Heart left ventricle (tissue), 16 donors: Measurements from ENCODE around the gene GNMT. TPM values are rescaled to one million over a fixed set of nuclear protein-coding genes. Genes with fewer than 3 reads are reported as not detected.

Experiments used
- ATAC-seq, 4 donors: fragments of 200-7000 bp; cut with Tn5 transposase; one replicate each; pipeline ENCODE4 v1.9.1; 2020 to 2022; ENCODE audit warnings: moderate library complexity in 4 of 4, mild to moderate bottlenecking in 3 of 4, moderate number of reproducible peaks in 1 of 4
- DNase-seq, 5 donors: peaks; one replicate each; pipeline ENCODE4 v3.0.0-alpha.2; 2020
- H3K27ac ChIP-seq, 12 donors: fragments of 200-600 bp; sonication (generic) in 4 of 12; one replicate each; pipeline versions ENCODE4 v1.5.0 to v1.8.0; 2016 to 2022; ENCODE audit warnings: mild to moderate bottlenecking in 2 of 12
- H3K27me3 ChIP-seq, 9 donors: fragments of 200-600 bp; sonication (generic) in 2 of 9; one replicate each; pipeline versions ENCODE4 v1.5.1 to v1.8.0; 2016 to 2022; ENCODE audit warnings: mild to moderate bottlenecking in 3 of 9
- H3K36me3 ChIP-seq, 9 donors: fragments of 200-600 bp; sonication (generic) in 2 of 9; one replicate each; pipeline versions ENCODE4 v1.5.0 to v1.8.0; 2018 to 2022; ENCODE audit warnings: mild to moderate bottlenecking in 2 of 9
- H3K4me1 ChIP-seq, 12 donors: fragments of 200-600 bp; sonication (generic) in 4 of 12; one replicate each; pipeline versions ENCODE4 v1.5.0 to v1.8.0; 2016 to 2022; ENCODE audit warnings: mild to moderate bottlenecking in 3 of 12
- H3K4me3 ChIP-seq, 12 donors: fragments of 200-600 bp; sonication (generic) in 4 of 12; one replicate each; pipeline versions ENCODE4 v1.5.0 to v1.8.0; 2017 to 2022; ENCODE audit warnings: mild to moderate bottlenecking in 9 of 12, moderate library complexity in 4 of 12
- H3K9me3 ChIP-seq, 12 donors: fragments of 200-600 bp; sonication (generic) in 4 of 12; one replicate each; pipeline versions ENCODE4 v1.5.0 to v1.8.0; 2016 to 2022; ENCODE audit warnings: mild to moderate bottlenecking in 1 of 12
- CTCF ChIP-seq, 12 donors: fragments of 200-600 bp; sonication (generic) in 4 of 12; IDR thresholded peaks; one replicate each; pipeline versions ENCODE4 v1.5.0 to v1.8.0; 2018 to 2022; ENCODE audit warnings: antibody characterized with exemption in 12 of 12, mild to moderate bottlenecking in 5 of 12
- POLR2A ChIP-seq, 2 donors: fragments of 450-650 bp; IDR thresholded peaks; one replicate each; pipeline ENCODE4 v1.6.1; 2017; ENCODE audit warnings: antibody characterized with exemption in 2 of 2, mild to moderate bottlenecking in 2 of 2, moderate library complexity in 2 of 2
- WGBS, 4 donors: extraction: QIAGEN DNeasy Blood & Tissue Kit in 2 of 4; methylation state at CpG; one replicate each; pipeline versions ENCODE4 v1.1.5 to v1.1.7; 2013 to 2018; 5-methylcytosine and 5-hydroxymethylcytosine counted together
- intact Hi-C, 10 donors: fragments of 100-400 bp; cut with DNase I; formaldehyde crosslinking; loops; one replicate each; pipeline versions ENCODE4 v1.11.1 to v1.14.2; 2022
- polyA plus RNA-seq, 2 donors: library from polyadenylated mRNA; stranded (reverse); fragments of 200-250 nt; gene quantifications; one replicate each; pipeline ENCODE4 v1.2.3, GENCODE V29; 2013
- total RNA-seq, 9 donors: library from RNA; depleted of rRNA in 2 of 9; stranded (reverse); fragments of >200 nt in 2 of 9; fragmentation: NEBNext Ultra II Directional in 3 of 9; extraction: Animal tissue kit (Norgen Biotek cat#: 25700) in 3 of 9; gene quantifications; one replicate each; pipeline versions ENCODE4 v1.1.0 to v1.2.4, GENCODE V29; 2016 to 2023
- donor health status: ischemic (EF 13 %, LVEDD 7.1; RV severe dilation, severe dysfunction).
- donor health status: healthy with polysubstance abuse.
- donor health status: DM: no; HTN: yes; CAD: no.
- donor health status: DM: no; HTN: no; CAD: no.
- donor health status: ischemic (EF 25% LVEDD 6.9; RV normal size, moderate dysfunction).
- donor health status: ischemic (EF 25% LVEDD 5.7; RV mildly dilated, moderate dysfunction).
- donor health status: healthy.
- donor health status: DM: yes; HTN: yes; CAD: no.
- donor health status: ischemic (EF 35%, LVEDD 5.7; RV mildly dilated, moderate dysfunction).
- donor health status: nonischemic (EF 11% LVEDD 7.7; RV severe dilation, severe dysfunction).
- donor health status: DM: yes; HTN: yes; CAD: no.
- donor health status: PGD.
- donor health status: ischemic (EF 29% LVEDD 5.4; RV normal size, mild dysfunction).
- donor health status: nonischemic (EF 23%, LVEDD 6.1; RV moderate dilation, normal function).

The GNMT gene
- total and polyA plus RNA-seq, 11 donors: 0.36 to 32.0 (median 1.9) TPM

DNA sequence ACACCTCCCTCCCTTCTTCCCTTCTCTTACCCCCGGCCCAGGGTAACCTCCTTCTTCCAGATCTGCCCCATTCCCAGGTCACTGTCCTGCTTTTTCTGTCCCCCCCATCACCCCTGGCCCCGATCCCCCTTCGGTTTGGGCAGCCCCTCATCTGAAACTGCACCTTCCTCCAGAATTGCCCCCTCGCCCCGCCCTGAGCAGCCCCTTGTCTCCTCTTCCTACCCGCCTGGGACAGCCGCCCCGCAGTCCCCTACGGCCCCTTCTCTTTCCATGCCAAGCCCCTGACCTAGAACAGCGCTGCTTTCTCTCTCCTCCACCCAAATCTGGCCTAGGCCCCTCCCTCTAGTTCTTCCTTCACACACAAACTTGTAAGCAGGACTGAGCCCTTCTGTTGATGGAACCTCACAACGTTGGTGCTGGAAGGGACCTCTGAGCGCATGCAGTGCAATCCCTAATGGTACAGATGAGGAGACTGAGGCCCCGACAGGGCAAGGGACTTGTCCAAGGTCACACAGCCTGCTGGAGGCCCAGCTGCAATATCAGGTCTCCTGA is 24.4 kb downstream of the GNMT start:
- peak in 2 of 5 donors; percentile 24 to 30 for DNase-seq
- peak overlapping the region; percentile 74 to 97 (median 86) for H3K4me3 ChIP-seq
- TF ChIP-seq POLR2A (IDR thresholded peaks at IDR 0.05) (no peak), CTCF (IDR thresholded peaks at IDR 0.05) (no peak)
- ATAC-seq: peak in 1 of 4 donors; percentile 6
- WGBS, 4 donors: 12 to 16% (median 14%) methylated on average over 13 of the region's 13 CpGs
- intact Hi-C loops: loop anchor here in 4 of 10 donors (2.0 to 10.0 kb wide), 5 partner anchors 56 to 203 kb away; partner anchors contain the start of genes CNPY3 (in 2 of the 4), BICRAL (in 1 of the 4), KLC4 (in 1 of the 4) and MRPL2 (in 1 of the 4)
- H3K27ac ChIP-seq: peak overlapping the region in 11 of 12 donors; percentile 69 to 93 (median 91)
- no peaks in the 10 kb centered on the region for H3K9me3 ChIP-seq
- H3K27me3 ChIP-seq: no peaks in the 10 kb centered on the region
- peaks cover 3 to 54% (median 40%) of the 10 kb centered on the region in 12 donors for H3K4me1 ChIP-seq
- H3K36me3 ChIP-seq: peaks cover 0 to 19% (median 11%) of the 10 kb centered on the region in 9 donors

GRCh38 chr6:42987533-42988451 is 27.2 kb downstream of the GNMT start:
- DNase-seq: peak in 1 of 5 donors; percentile 16
- H3K27me3 ChIP-seq: no peaks in the 10 kb centered on the region
- WGBS, 4 donors: 64 to 83% (median 70%) methylated on average over 5 of the region's 5 CpGs
- no peak overlapping the region for H3K4me3 ChIP-seq
- H3K36me3 ChIP-seq: peaks cover 0 to 38% (median 29%) of the 10 kb centered on the region in 9 donors
- intact Hi-C loops: loop anchor here in 1 of 10 donors (10.0 kb wide), 1 partner anchor 83 kb away; no protein-coding TSS in a partner anchor
- H3K4me1 ChIP-seq: peaks cover 3 to 51% (median 38%) of the 10 kb centered on the region in 12 donors
- ATAC-seq: no peak
- TF ChIP-seq CTCF (IDR thresholded peaks at IDR 0.05): no peak
- TF ChIP-seq POLR2A (IDR thresholded peaks at IDR 0.05): no peak
- H3K9me3 ChIP-seq: no peaks in the 10 kb centered on the region
- H3K27ac ChIP-seq: no peak overlapping the region

DNA sequence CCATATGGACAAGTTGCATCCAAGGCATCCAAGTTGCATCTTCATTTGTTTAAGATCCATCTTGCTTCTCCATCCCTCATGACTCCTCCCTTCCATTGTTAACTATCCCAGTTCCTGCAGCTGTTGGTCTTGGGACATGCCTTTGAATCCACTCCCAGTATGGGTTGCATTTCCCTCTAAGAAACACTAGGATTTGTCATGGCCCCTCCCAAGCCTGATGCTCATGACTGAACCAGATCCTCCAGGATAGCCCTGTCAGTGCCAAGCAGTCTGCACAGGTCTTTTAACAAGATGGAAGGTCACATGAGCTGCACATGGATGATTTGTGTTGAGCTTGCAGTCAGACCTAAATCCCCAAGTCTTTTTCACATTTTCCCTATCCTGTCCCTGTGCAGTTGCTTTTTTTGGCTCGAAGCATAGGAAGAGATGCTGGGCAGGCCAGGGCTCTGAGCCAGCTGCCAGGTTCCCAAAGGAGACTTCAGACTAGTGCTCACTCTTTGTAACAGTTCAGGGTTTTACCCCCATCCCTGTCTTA is 28.0 kb downstream of the GNMT start:
- Histone ChIP-seq H3K4me1 (peaks cover 3 to 47% (median 37%) of the 10 kb centered on the region in 12 donors), H3K36me3 (peaks cover 0 to 42% (median 29%) of the 10 kb centered on the region in 9 donors), H3K27me3 (no peaks in the 10 kb centered on the region), H3K4me3 (no peak overlapping the region), H3K9me3 (no peaks in the 10 kb centered on the region), H3K27ac (no peak overlapping the region)
- DNase-seq (peak in 1 of 5 donors; percentile 17), ATAC-seq (no peak)
- TF ChIP-seq POLR2A (IDR thresholded peaks at IDR 0.05): no peak
- TF ChIP-seq CTCF (IDR thresholded peaks at IDR 0.05): no peak
- 7 to 19% (median 12%) methylated on average over 1 of the region's 1 CpG for WGBS, 4 donors
- intact Hi-C loops: loop anchor here in 1 of 10 donors (10.0 kb wide), 1 partner anchor 84 kb away; no protein-coding TSS in a partner anchor
